Spleen (tissue), 11 donors: ENCODE results near the gene APOBEC3B. TPM values are rescaled to one million over a fixed set of nuclear protein-coding genes. Genes with fewer than 3 reads are reported as not detected.
"Not testable (repeated sequence)": the region's sequence is repeated elsewhere in the genome, so short reads cannot be mapped to it uniquely, and the experiment has no call there.

ENCODE experiments used
- DNase-seq: peaks from one replicate; pipeline ENCODE4 v3.0.0-alpha.2; 2020
- H3K27ac ChIP-seq, 8 donors: fragments of 200-600 bp; sonication (generic) in 7 of 8; 1 replicate in 4 of 8; 2 replicates in 4 of 8; pipeline versions ENCODE4 v1.5.0 to v1.8.0; 2016 to 2021; ENCODE audit warnings: inconsistent platforms in 4 of 8, mild to moderate bottlenecking in 4 of 8, moderate library complexity in 1 of 8
- H3K27me3 ChIP-seq, 7 donors: fragments of 200-600 bp; sonication (generic) in 6 of 7; replicated peaks in 1 of 7; 1 replicate in 4 of 7; 2 replicates in 3 of 7; pipeline versions ENCODE4 v1.5.0 to v1.8.0; 2016 to 2021; ENCODE audit warnings: inconsistent platforms in 3 of 7, mild to moderate bottlenecking in 1 of 7
- H3K36me3 ChIP-seq, 6 donors: fragments of 200-600 bp; sonication (generic) in 5 of 6; 1 replicate in 4 of 6; 2 replicates in 2 of 6; pipeline versions ENCODE4 v1.5.0 to v1.8.0; 2016 to 2021; ENCODE audit warnings: inconsistent platforms in 2 of 6
- H3K4me1 ChIP-seq, 6 donors: fragments of 200-600 bp; sonication (generic) in 5 of 6; 1 replicate in 3 of 6; 2 replicates in 3 of 6; pipeline versions ENCODE4 v1.5.0 to v1.8.0; 2016 to 2021; ENCODE audit warnings: inconsistent platforms in 3 of 6
- H3K4me3 ChIP-seq, 8 donors: fragments of 200-600 bp; sonication (generic) in 7 of 8; 1 replicate in 4 of 8; 2 replicates in 4 of 8; pipeline versions ENCODE4 v1.5.0 to v1.8.0; 2016 to 2021; ENCODE audit warnings: inconsistent platforms in 4 of 8, mild to moderate bottlenecking in 4 of 8, moderate library complexity in 2 of 8
- H3K9me3 ChIP-seq, 8 donors: fragments of 200-600 bp; sonication (generic) in 7 of 8; 1 replicate in 4 of 8; 2 replicates in 4 of 8; pipeline versions ENCODE4 v1.5.0 to v1.8.0; 2016 to 2021; ENCODE audit warnings: inconsistent platforms in 4 of 8
- POLR2A ChIP-seq, 3 donors: fragments of 450-650 bp; IDR thresholded peaks; one replicate each; pipeline ENCODE4 v1.5.1; 2017; ENCODE audit warnings: antibody characterized with exemption in 3 of 3, mild to moderate bottlenecking in 1 of 3
- POLR2AphosphoS5 ChIP-seq, 3 donors: sonication (generic); formaldehyde crosslinking; IDR thresholded peaks; one replicate each; pipeline ENCODE4 v1.5.1; 2017; ENCODE audit warnings: antibody characterized with exemption in 3 of 3
- WGBS, 5 donors: extraction: QIAGEN DNeasy Blood & Tissue Kit in 3 of 5; methylation state at CpG; one replicate each; pipeline versions ENCODE4 v1.1.5 to v1.1.7; 2013 to 2018; 5-methylcytosine and 5-hydroxymethylcytosine counted together
- intact Hi-C: fragments of 100-400 bp; cut with DNase I; formaldehyde crosslinking; loops from one replicate; pipeline ENCODE4 v1.15.0; 2023; ENCODE audit warnings: low total_unique reads
- polyA plus RNA-seq, 3 donors: library from polyadenylated mRNA; stranded (reverse); fragments of 200-250 nt; gene quantifications; one replicate each; pipeline ENCODE4 v1.2.1, GENCODE V29; 2013
- total RNA-seq, 7 donors: library from RNA; depleted of rRNA in 3 of 7; stranded (reverse); fragments of >200 nt in 3 of 7; fragmentation: NEBNext Ultra II Directional in 4 of 7; extraction: Animal tissue kit (Norgen Biotek cat#: 25700) in 4 of 7; gene quantifications; one replicate each; pipeline versions ENCODE4 v1.1.0 to v1.2.1, GENCODE V29; 2016 to 2021
- TF ChIP-seq, protein P1 (sequence below), 11 experiments: fragments of 200-600 bp in 7 of 11; fragments of 450-650 bp in 4 of 11; sonication (generic) in 4 of 11; IDR thresholded peaks in 8 of 11; conservative IDR thresholded peaks in 3 of 11; 1 replicate in 7 of 11; 2 replicates in 4 of 11; pipeline versions ENCODE4 v1.4.0 to v1.8.0; 2016 to 2021; ENCODE audit warnings: antibody characterized with exemption in 11 of 11, inconsistent platforms in 4 of 11, mild to moderate bottlenecking in 1 of 11
- donor health status: healthy with polysubstance abuse.
- donor health status: DM: no; HTN: no; CAD: no; lungs with moderate emphysema.
- donor health status: DM: no; HTN: no; CAD: no.
- donor health status: Bipolar disorder and iron deficiency.
- donor health status: healthy.
- donor health status: DM: no; HTN: no; CAD: no.
- donor health status: DM: yes; HTN: yes; CAD: no.

Gene APOBEC3B
- total and polyA plus RNA-seq, 10 donors, result 1.2 to 14.0 (median 4.3) TPM; not detected in 1

- H3K4me1 ChIP-seq, result peaks cover 4 to 40% (median 23%) of the 10 kb centered on the region in 6 donors
- no peaks in the 10 kb centered on the region for H3K27me3 ChIP-seq
- TF ChIP-seq POLR2A (IDR thresholded peaks at IDR 0.05) (no peak), POLR2AphosphoS5 (IDR thresholded peaks at IDR 0.05) (no peak)
- TF ChIP-seq, protein P1, sequence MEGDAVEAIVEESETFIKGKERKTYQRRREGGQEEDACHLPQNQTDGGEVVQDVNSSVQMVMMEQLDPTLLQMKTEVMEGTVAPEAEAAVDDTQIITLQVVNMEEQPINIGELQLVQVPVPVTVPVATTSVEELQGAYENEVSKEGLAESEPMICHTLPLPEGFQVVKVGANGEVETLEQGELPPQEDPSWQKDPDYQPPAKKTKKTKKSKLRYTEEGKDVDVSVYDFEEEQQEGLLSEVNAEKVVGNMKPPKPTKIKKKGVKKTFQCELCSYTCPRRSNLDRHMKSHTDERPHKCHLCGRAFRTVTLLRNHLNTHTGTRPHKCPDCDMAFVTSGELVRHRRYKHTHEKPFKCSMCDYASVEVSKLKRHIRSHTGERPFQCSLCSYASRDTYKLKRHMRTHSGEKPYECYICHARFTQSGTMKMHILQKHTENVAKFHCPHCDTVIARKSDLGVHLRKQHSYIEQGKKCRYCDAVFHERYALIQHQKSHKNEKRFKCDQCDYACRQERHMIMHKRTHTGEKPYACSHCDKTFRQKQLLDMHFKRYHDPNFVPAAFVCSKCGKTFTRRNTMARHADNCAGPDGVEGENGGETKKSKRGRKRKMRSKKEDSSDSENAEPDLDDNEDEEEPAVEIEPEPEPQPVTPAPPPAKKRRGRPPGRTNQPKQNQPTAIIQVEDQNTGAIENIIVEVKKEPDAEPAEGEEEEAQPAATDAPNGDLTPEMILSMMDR (IDR thresholded peaks at IDR 0.05 in 8 of 11, conservative IDR thresholded peaks at IDR 0.05 in 3 of 11), result peak in 2 of 11 experiments; percentile 25 to 41
- peak overlapping the region in 6 of 8 donors; percentile 24 to 71 (median 42) for H3K4me3 ChIP-seq
- no peak for DNase-seq
- WGBS, 5 donors, result 38 to 46% (median 38%) methylated on average over 24 to 27 of the region's 27 CpGs; no CpG with 5 or more reads in 1 of the 5 donors
- H3K36me3 ChIP-seq, result no peaks in the 10 kb centered on the region
- peaks cover 0 to 11% (median 0%) of the 10 kb centered on the region in 8 donors for H3K9me3 ChIP-seq
- H3K27ac ChIP-seq, result peak overlapping the region in 6 of 8 donors; percentile 55 to 87 (median 78)
- intact Hi-C loops, result no loop called here
Measured at GRCh38 chr22:38981005-38981991, 849 bp upstream of the APOBEC3B start.

DNA sequence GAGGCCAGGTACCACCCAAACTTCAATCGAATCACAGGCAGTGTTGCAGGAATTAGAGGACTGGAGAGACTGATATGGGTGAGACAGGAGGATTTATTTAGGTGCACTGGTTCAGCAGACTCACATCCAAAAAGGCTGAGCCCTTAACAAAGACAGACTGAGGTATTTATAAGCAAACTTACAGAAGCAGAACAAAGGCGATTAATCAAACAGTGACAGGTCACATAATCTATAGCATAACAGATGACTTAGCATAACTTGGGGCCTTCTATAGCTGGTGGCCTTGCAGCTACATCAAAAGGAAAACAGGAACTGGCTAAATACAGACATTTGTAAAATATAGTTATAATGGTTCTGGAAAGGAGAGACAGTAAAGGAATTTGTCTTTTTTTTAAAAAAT, 2.1 kb downstream of the APOBEC3B start:
- H3K27me3 ChIP-seq, result no peaks in the 10 kb centered on the region
- no peak for DNase-seq
- H3K27ac ChIP-seq, result peak overlapping the region in 2 of 8 donors; percentile 12 to 30
- no peaks in the 10 kb centered on the region for H3K36me3 ChIP-seq
- H3K4me3 ChIP-seq, result no peak overlapping the region
- TF ChIP-seq, protein P1 (IDR thresholded peaks at IDR 0.05 in 8 of 11, conservative IDR thresholded peaks at IDR 0.05 in 3 of 11), result no peak
- TF ChIP-seq POLR2AphosphoS5 (IDR thresholded peaks at IDR 0.05), result no peak
- no peak for TF ChIP-seq POLR2A (IDR thresholded peaks at IDR 0.05)
- peaks cover 0 to 11% (median 0%) of the 10 kb centered on the region in 8 donors for H3K9me3 ChIP-seq
- peaks cover 6 to 40% (median 23%) of the 10 kb centered on the region in 6 donors for H3K4me1 ChIP-seq
- intact Hi-C loops, result no loop called here
- WGBS, 5 donors, result 87 to 92% (median 90%) methylated on average over 2 of the region's 2 CpGs; no CpG with 5 or more reads in 1 of the 5 donors

DNA sequence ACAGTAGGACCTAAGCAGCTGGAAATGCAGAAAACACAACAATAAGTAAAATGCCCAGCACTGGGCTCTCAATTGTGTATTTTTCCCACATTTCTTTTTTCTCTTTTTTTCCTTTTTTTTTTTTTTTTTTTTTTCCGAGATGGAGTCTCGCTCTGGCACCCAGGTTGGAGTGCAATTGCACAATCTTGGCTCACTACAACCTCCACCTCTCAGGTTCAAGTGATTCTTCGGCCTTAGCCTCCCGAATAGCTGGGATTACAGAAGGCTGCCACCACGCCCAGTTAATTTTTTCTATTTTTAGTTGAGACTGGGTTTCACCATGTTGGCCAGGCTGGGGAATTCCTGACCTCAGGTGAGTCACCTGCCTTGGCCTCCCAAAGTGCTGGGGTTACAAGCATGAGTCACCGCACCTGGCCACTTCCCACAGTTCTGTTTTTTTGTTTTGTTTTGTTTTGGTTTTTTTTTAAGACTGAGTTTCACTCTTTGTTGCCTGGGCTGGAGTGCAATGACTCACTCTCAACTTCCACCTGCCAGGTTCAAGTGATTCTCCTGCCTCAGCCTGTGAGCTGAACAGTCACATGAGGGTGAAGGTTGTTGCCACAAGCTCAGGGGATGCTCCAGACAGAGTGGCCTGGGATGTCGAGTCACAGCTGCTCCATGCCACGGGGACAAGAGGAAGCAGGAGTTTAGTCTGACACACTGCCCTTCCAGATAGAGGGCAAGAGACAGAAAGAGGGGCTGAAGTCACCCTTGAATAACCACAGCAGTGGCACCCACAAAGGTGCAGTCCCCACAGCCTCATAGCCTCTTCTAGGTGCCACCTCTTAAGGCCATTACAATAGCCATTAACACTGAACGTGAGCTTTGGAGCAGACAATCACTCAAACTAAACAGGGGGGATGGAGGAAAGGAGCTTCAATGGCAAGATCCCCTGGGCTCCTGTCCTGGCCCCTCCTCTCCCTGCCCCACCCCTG, 2.9 kb downstream of the APOBEC3B start:
- peak in 1 of 3 donors; percentile 17 for TF ChIP-seq POLR2AphosphoS5 (IDR thresholded peaks at IDR 0.05)
- WGBS, 5 donors, result 70 to 75% (median 72%) methylated on average over 8 to 9 of the region's 9 CpGs; no CpG with 5 or more reads in 1 of the 5 donors
- H3K36me3 ChIP-seq, DNase-seq, H3K27me3 ChIP-seq, H3K4me3 ChIP-seq, intact Hi-C loops: not testable (repeated sequence)
- peak overlapping the region in 2 of 8 donors; percentile 12 to 46 for H3K27ac ChIP-seq
- H3K4me1 ChIP-seq, result peaks cover 6 to 40% (median 23%) of the 10 kb centered on the region in 6 donors
- peaks cover 0 to 11% (median 0%) of the 10 kb centered on the region in 8 donors for H3K9me3 ChIP-seq

DNA sequence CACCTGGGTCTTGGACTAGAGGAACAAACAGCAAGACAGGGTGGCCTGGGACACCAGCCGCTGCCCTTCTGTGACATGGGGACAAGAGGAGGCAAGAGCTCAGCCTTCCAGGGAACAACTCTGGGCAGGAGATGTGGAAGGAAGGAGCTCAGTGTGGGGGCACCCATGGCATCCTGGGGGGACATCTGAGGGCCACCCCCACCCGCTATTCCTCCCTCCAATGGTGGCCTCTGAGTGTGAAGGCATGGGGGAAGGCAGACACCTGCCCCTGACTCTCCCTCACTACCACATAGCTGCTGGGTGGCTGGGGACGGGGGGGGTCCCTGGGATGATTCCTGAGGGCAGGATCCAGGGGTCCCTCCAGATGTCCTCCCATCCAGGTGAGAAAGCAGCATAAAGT, 4.5 kb downstream of the APOBEC3B start:
- no peak overlapping the region for H3K27ac ChIP-seq
- H3K4me1 ChIP-seq, result peaks cover 3 to 30% (median 15%) of the 10 kb centered on the region in 6 donors
- 89 to 100% (median 98%) methylated on average over 3 of the region's 3 CpGs; no CpG with 5 or more reads in 1 of the 5 donors for WGBS, 5 donors
- H3K36me3 ChIP-seq, result no peaks in the 10 kb centered on the region
- intact Hi-C loops, result no loop called here
- H3K9me3 ChIP-seq, result peaks cover 0 to 11% (median 0%) of the 10 kb centered on the region in 8 donors
- TF ChIP-seq POLR2AphosphoS5 (IDR thresholded peaks at IDR 0.05) (no peak), POLR2A (IDR thresholded peaks at IDR 0.05) (no peak)
- TF ChIP-seq, protein P1 (IDR thresholded peaks at IDR 0.05 in 8 of 11, conservative IDR thresholded peaks at IDR 0.05 in 3 of 11), result no peak
- no peak overlapping the region for H3K4me3 ChIP-seq
- no peak for DNase-seq
- H3K27me3 ChIP-seq, result no peaks in the 10 kb centered on the region
